Measurements from ENCODE around the gene KCNQ1. TPM values are rescaled to one million over a fixed set of nuclear protein-coding genes. Genes with fewer than 3 reads are reported as not detected.

KCNQ1 gene
- total and polyA plus RNA-seq, 2 of the 13 experiments (the other 11 are each of a cell fraction or from before 2014, with no cell fraction given) = 0.02 to 0.08 TPM

DNA sequence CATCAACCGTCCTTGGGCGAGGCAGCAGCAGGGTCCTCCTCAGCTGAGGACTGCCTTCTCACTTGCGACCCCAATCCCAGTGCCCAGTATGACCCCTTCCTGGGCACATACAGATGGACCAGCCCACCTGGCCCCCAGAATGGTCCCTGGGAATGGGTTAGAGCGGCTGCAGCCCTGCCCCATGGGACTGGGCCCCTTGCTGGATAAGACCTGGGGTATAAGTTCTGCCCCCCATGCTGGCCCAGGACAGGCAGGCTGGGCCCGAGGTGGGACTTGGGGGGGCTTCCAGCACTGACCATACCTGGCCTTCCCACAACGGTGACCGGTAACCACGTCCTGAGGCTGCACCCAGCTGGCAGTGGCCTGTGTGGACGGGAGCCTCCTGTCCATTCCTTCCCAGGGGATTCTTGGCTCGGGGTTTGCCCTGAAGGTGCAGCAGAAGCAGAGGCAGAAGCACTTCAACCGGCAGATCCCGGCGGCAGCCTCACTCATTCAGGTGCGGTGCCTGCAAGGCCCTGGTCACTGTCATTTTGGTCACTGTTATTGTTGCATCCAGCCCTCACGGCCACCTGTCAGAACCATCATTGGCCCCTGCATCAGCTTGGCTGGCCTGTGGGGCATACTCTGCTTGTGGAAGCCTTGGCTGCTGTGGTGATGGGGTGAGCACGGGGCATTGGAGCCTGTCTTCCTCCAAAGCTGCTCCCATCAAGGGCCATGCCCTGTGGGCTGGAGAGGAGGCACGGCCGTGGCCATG lies 140.2 kb downstream of the KCNQ1 start (continued):
- TF ChIP-seq ELF1 (CRISPR knock-in tag; IDR thresholded peaks at IDR 0.05) = no peak
- TF ChIP-seq, protein P1, sequence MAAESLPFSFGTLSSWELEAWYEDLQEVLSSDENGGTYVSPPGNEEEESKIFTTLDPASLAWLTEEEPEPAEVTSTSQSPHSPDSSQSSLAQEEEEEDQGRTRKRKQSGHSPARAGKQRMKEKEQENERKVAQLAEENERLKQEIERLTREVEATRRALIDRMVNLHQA (CRISPR knock-in tag; IDR thresholded peaks at IDR 0.05) = no peak
- TF ChIP-seq ZNF350 (CRISPR knock-in tag; IDR thresholded peaks at IDR 0.05; ENCODE audit: borderline replicate concordance, low read depth) = no peak
- no peak for TF ChIP-seq ZNF230 (CRISPR knock-in tag; IDR thresholded peaks at IDR 0.05)
- no peak for TF ChIP-seq ZNF12 (CRISPR knock-in tag; IDR thresholded peaks at IDR 0.05)
- TF ChIP-seq SYNCRIP (IDR thresholded peaks at IDR 0.05; ENCODE audit: insufficient read depth, low read depth, low read length) = no peak
- no peak for TF ChIP-seq ZNF431 (CRISPR knock-in tag; IDR thresholded peaks at IDR 0.05; ENCODE audit: borderline replicate concordance, low read depth)
- TF ChIP-seq ZKSCAN8 (CRISPR knock-in tag; IDR thresholded peaks at IDR 0.05; ENCODE audit: borderline replicate concordance) = no peak

GRCh38 chr11:2585566-2586086 lies 140.8 kb downstream of the KCNQ1 start:
- 0 out of 2 replicates have a peak, but pooled peaks cover 3% of the 10 kb centered on the region for H4K20me1 ChIP-seq (ENCODE audit: insufficient read depth, low read length)
- no peak overlapping the region for H2AFZ ChIP-seq (ENCODE audit: low read length)
- FAIRE-seq (no peak), DNase-seq (ENCODE audit: low spot score) (no peak), ATAC-seq (no peak)
- no peak overlapping the region for H3K27ac ChIP-seq (ENCODE audit: extremely low read length, insufficient read depth, low read length)
- H3K9me3 ChIP-seq (ENCODE audit: low read length) = no peaks in the 10 kb centered on the region
- in situ Hi-C loops (cut with HindIII; ENCODE audit: extremely low pct_ligation_motif_present, low pct_unique_long_range_greater_than_20kb) = no loop called here
- BruUV-seq (replicated peaks) = no TSS peak
- H3K27me3 ChIP-seq (ENCODE audit: control insufficient read depth in 1 of 2, insufficient read depth in 2 of 2, low read length in 2 of 2) = peaks cover 24 to 89% of the 10 kb centered on the region in 2 experiments
- H3K9ac ChIP-seq (ENCODE audit: insufficient read depth, low read depth, low read length) = no peak overlapping the region
- no peaks in the 10 kb centered on the region for H3K4me1 ChIP-seq (ENCODE audit: insufficient read depth, low read length)
- intact Hi-C loops (cut with micrococcal nuclease; ENCODE audit: unreplicated experiment) = no loop called here
- CTCF ChIA-PET (ENCODE audit: low intra/inter-chr PET ratio, low total read pairs) = no interaction called here
- TF ChIP-seq SMC3 (IDR thresholded peaks at IDR 0.05; ENCODE audit: low read length) (no peak), ZBTB7A (CRISPR knock-in tag; IDR thresholded peaks at IDR 0.05) (no peak), ZNF569 (CRISPR knock-in tag; IDR thresholded peaks at IDR 0.05; ENCODE audit: borderline replicate concordance) (no peak), DNMT3B (CRISPR knock-in tag; conservative IDR thresholded peaks at IDR 0.05) (no peak), ZNF619 (CRISPR knock-in tag; IDR thresholded peaks at IDR 0.05) (no peak), KLF13 (CRISPR knock-in tag; IDR thresholded peaks at IDR 0.05) (no peak)
- TF ChIP-seq, protein P2, sequence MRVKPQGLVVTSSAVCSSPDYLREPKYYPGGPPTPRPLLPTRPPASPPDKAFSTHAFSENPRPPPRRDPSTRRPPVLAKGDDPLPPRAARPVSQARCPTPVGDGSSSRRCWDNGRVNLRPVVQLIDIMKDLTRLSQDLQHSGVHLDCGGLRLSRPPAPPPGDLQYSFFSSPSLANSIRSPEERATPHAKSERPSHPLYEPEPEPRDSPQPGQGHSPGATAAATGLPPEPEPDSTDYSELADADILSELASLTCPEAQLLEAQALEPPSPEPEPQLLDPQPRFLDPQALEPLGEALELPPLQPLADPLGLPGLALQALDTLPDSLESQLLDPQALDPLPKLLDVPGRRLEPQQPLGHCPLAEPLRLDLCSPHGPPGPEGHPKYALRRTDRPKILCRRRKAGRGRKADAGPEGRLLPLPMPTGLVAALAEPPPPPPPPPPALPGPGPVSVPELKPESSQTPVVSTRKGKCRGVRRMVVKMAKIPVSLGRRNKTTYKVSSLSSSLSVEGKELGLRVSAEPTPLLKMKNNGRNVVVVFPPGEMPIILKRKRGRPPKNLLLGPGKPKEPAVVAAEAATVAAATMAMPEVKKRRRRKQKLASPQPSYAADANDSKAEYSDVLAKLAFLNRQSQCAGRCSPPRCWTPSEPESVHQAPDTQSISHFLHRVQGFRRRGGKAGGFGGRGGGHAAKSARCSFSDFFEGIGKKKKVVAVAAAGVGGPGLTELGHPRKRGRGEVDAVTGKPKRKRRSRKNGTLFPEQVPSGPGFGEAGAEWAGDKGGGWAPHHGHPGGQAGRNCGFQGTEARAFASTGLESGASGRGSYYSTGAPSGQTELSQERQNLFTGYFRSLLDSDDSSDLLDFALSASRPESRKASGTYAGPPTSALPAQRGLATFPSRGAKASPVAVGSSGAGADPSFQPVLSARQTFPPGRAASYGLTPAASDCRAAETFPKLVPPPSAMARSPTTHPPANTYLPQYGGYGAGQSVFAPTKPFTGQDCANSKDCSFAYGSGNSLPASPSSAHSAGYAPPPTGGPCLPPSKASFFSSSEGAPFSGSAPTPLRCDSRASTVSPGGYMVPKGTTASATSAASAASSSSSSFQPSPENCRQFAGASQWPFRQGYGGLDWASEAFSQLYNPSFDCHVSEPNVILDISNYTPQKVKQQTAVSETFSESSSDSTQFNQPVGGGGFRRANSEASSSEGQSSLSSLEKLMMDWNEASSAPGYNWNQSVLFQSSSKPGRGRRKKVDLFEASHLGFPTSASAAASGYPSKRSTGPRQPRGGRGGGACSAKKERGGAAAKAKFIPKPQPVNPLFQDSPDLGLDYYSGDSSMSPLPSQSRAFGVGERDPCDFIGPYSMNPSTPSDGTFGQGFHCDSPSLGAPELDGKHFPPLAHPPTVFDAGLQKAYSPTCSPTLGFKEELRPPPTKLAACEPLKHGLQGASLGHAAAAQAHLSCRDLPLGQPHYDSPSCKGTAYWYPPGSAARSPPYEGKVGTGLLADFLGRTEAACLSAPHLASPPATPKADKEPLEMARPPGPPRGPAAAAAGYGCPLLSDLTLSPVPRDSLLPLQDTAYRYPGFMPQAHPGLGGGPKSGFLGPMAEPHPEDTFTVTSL (CRISPR knock-in tag; IDR thresholded peaks at IDR 0.05; ENCODE audit: borderline replicate concordance) = no peak
- no peaks in the 10 kb centered on the region for H3K36me3 ChIP-seq (replicated peaks in 1 of 2; ENCODE audit: control insufficient read depth in 1 of 2, insufficient read depth in 2 of 2, low read length in 2 of 2)
- H3K4me2 ChIP-seq (ENCODE audit: low read depth, low read length) = no peak overlapping the region
- POLR2A ChIA-PET = no interaction called here
- H3K4me3 ChIP-seq (replicated peaks in 1 of 3; ENCODE audit: insufficient read depth in 1 of 3, low read depth in 2 of 3, low read length in 3 of 3) = no peak overlapping the region
- WGBS (ENCODE audit: low lambda C conversion rate) = no CpG with 5 or more reads among the region's 6 CpGs
- H3K79me2 ChIP-seq (ENCODE audit: insufficient read depth, low read length) = no peaks in the 10 kb centered on the region

Measured in HepG2 (cell line).